KBM-7 (cell line): ENCODE results near the gene C19orf67.

Source experiments
- DNase-seq: peaks from one replicate; pipeline ENCODE4 v3.0.0-alpha.2; 2015
- in situ Hi-C: fragments of 300-500 bp; cut with MboI; formaldehyde crosslinking; loops from 2 replicates; pipeline ENCODE4 v1.14.3; 2020; ENCODE audit warnings: low sequenced_read_pairs, low pct_unique_long_range_greater_than_20kb, mixed read lengths

C19orf67 gene

GRCh38 chr19:14089662-14090508 lies 4.3 kb upstream of the C19orf67 start:
- in situ Hi-C loops = no loop called here
- DNase-seq = peak; percentile 37

GRCh38 chr19:14089412-14089661 lies 3.8 kb upstream of the C19orf67 start:
- DNase-seq = no peak
- in situ Hi-C loops = no loop called here

- in situ Hi-C loops = no loop called here
These were observed 3.2 kb upstream of the C19orf67 start for GRCh38 chr19:14088634-14089411.

GRCh38 chr19:14086098-14086497 lies 515 bp upstream of the C19orf67 start:
- in situ Hi-C loops = no loop called here
- DNase-seq = no peak

More at GRCh38 chr19:14088634-14089411, 3.2 kb upstream of the C19orf67 start:
- DNase-seq = no peak

GRCh38 chr19:14082675-14082960 lies 3.0 kb downstream of the C19orf67 start:
- DNase-seq = no peak
- in situ Hi-C loops = no loop called here

DNA sequence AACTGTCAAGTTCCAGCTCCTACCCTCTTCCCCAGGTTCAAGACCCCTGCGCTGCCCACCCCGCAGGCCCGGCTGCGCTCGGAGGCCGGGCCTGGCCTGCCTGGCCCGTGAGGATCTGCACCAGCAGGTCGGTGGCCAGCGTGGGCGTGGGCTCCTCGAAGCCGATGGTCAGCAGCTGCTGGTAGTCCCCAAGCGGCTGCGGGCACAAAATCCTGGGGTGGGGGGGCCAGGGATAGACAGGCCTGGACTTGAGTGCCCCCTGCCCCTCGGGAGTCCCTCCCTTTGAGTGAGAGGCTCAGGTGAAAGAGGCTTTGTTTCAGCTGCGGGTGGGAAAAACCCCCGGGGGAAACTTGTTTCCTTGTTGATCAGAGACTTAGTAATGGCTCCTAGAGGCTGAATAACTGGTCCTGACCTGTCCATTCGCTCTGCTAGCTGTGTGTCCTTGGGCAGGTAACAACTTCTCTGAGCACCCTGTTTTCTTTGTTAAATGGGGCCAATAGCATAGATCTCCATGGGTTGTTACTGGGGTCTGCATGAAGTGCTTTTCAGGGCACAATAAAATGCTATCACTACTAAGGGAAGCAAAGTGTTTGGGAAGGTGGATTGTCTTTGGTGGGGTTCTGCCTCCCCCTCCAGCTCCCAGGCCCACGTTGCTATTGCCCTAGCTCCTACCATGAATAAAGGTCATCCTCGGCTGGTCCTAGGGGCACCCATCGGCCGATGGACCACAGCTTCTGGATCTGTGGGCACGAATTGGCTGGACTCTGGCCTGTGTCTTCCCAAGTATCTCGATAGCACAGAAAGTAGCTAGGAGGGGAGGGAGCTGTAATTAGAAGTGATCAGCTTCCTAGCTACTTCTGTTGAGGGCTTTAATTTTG lies 3.5 kb downstream of the C19orf67 start:
- in situ Hi-C loops = no loop called here
- DNase-seq = no peak

DNA sequence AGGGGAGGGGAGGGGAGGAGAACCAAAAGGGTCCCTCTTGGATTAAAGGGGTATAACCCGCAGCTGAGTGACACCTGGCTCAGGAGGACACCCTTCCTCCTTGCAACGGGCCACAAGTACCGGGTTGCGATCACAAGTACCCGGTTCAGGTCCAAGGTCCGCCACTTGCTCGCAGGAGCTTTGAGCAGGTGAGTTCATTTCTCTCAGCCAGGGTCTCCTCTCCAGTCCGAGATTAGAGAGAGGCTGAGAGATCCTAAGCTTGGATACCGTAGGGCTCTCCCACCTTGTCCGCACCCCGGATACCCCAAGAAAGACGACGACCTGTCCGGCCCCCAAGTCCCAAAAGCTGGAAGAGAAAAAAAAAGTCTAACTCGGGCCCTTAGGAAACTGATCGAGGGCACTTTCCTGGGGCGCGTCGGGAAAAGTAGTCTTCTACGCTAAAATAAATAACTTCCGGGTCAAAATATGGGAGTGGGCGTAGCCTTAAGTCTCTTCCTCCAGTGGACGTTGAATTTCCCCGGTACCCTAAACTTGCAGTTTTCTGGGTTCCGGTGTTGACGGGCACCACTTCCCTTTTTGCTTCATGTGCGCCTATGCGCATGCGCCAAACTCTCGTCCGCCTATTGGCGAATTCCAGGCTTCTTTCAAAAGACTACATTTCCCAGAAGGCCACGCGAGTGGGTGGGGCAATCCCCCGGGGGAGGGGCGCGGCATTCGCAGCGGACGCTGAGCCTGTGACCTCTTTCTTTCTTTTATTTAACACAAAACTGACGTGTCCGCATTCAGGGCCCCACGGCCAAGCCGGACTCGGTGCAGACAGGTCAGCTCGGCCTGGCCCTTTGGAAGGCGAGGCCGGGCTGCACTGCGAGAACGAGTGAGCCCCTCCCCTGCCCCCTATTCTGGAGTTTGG lies 4.4 kb downstream of the C19orf67 start:
- in situ Hi-C loops = no loop called here
- DNase-seq = peak; percentile 99

- in situ Hi-C loops = no loop called here
- DNase-seq = no peak
These were observed 7.2 kb downstream of the C19orf67 start for GRCh38 chr19:14078411-14078810.

GRCh38 chr19:14073925-14074838 lies 11.4 kb downstream of the C19orf67 start:
- in situ Hi-C loops = loop anchor here (25.0 kb wide), 1 partner anchor 187 kb away; the partner anchor contains the start of gene NANOS3

GRCh38 chr19:14073261-14073924 lies 12.2 kb downstream of the C19orf67 start:
- in situ Hi-C loops = loop anchor here (25.0 kb wide), 1 partner anchor 186 kb away; the partner anchor contains the start of gene NANOS3
- peak; percentile 72 for DNase-seq

More at GRCh38 chr19:14073925-14074838, 11.4 kb downstream of the C19orf67 start:
- DNase-seq = no peak

- DNase-seq = peak; percentile 42
- in situ Hi-C loops = loop anchor here (25.0 kb wide), 1 partner anchor 185 kb away; the partner anchor contains the start of gene NANOS3
These were observed 12.9 kb downstream of the C19orf67 start, which contains the start of gene MISP3 for GRCh38 chr19:14072535-14073260. TSS of gene MISP3 (plus strand) at chr19:14072786. CDS start at chr19:14073310, 524 bp downstream.

DNA sequence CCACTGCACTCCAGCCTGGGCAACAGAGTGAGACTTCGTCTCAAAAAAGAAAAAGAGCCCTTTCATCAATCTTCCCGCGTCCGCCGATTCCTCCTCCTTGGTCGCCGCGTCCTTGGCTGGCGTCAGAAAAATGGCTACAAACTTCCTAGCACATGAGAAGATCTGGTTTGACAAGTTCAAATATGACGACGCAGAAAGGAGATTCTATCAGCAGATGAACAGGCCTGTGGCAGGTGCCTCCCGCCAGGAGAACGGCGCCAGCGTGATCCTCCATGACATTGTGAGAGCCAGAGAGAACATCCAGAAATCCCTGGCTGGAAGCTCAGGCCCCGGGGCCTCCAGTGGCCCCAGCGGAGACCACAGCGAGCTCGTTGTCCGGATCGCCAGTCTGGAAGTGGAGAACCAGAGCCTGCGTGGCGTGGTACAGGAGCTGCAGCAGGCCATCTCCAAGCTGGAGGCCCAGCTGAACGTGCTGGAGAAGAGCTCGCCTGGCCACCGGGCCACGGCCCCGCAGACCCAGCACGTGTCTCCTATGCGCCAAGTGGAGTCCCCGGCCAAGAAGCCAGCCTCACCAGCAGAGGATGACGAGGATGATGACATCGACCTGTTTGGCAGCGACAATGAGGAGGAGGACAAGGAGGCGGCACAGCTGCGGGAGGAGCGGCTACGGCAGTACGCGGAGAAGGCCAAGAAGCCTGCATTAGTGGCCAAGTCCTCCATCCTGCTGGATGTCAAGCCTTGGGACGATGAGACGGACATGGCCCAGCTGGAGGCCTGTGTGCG lies 15.1 kb downstream of the C19orf67 start:
- DNase-seq = no peak
- in situ Hi-C loops = loop anchor here (25.0 kb wide), 1 partner anchor 183 kb away; the partner anchor contains the start of gene NANOS3

GRCh38 chr19:14066134-14066533 lies 19.4 kb downstream of the C19orf67 start:
- in situ Hi-C loops = loop anchor here (25.0 kb wide), 1 partner anchor 179 kb away; the partner anchor contains the start of gene NANOS3
- DNase-seq = peak; percentile 34

DNA sequence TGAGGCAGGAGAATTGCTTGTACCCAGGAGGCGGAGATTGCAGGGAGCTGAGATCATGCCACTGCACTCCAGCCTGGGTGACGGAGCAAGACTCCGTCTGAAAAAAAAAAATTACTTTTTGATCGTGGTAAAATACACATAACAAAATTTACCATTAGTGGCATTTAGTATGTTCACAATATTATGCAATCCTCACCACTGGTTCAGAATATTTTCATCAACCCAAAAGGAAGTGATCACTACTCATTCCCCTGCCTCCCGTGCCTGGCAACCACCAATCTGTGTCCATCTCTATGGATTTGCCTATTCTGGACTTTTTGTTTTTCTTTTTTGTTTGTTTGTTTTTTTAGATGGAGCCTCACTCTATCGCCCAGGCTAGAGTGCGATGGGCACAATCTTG lies 22.5 kb downstream of the C19orf67 start:
- DNase-seq = no peak
- in situ Hi-C loops = loop anchor here (25.0 kb wide), 1 partner anchor 176 kb away; the partner anchor contains the start of gene NANOS3

- in situ Hi-C loops = loop anchor here (25.0 kb wide), 1 partner anchor 175 kb away; the partner anchor contains the start of gene NANOS3
These were observed 23.1 kb downstream of the C19orf67 start for GRCh38 chr19:14062558-14062855.

More at GRCh38 chr19:14062558-14062855, 23.1 kb downstream of the C19orf67 start:
- no peak for DNase-seq
